WERI-Rb-1 (cell line): ENCODE results near the gene MTX1.
"Not testable (repeated sequence)": the region's sequence is repeated elsewhere in the genome, so short reads cannot be mapped to it uniquely, and the experiment has no call there.

ENCODE experiments used
- DNase-seq: peaks from one replicate; pipeline ENCODE4 v3.0.0-alpha.2; 2020
- H3K27ac ChIP-seq: fragments of 250-450 bp; sonication (Bioruptor Pico); 2 replicates; pipeline ENCODE4 v1.5.1; 2020; ENCODE audit warnings: mild to moderate bottlenecking, moderate library complexity
- H3K27me3 ChIP-seq: fragments of 250-450 bp; sonication (Bioruptor Pico); 2 replicates; pipeline ENCODE4 v1.5.1; 2021; ENCODE audit warnings: mild to moderate bottlenecking, low read depth, moderate library complexity; ENCODE audit not compliant: insufficient read depth, severe bottlenecking
- H3K36me3 ChIP-seq: fragments of 250-450 bp; sonication (Bioruptor Pico); 2 replicates; pipeline ENCODE4 v1.5.1; 2020; ENCODE audit warnings: mild to moderate bottlenecking, moderate library complexity
- H3K4me3 ChIP-seq: 2 replicates; pipeline ENCODE4 v1.5.1; 2011; ENCODE audit warnings: low read depth, mild to moderate bottlenecking, control low read depth, low read length
- H3K9me3 ChIP-seq: fragments of 250-450 bp; sonication (Bioruptor Pico); 2 replicates; pipeline ENCODE4 v1.5.1; 2021; ENCODE audit warnings: mild to moderate bottlenecking, moderate library complexity; ENCODE audit not compliant: severe bottlenecking
- CTCF ChIP-seq: IDR thresholded peaks from 2 replicates; pipeline ENCODE4 v1.5.1; 2011; ENCODE audit warnings: low read depth, mild to moderate bottlenecking, control low read depth, inconsistent platforms, low read length

MTX1 gene

GRCh38 chr1:155233502-155233901 lies 25.0 kb downstream of the MTX1 start:
- H3K27ac ChIP-seq, H3K4me3 ChIP-seq, DNase-seq, H3K9me3 ChIP-seq, H3K27me3 ChIP-seq: not testable (repeated sequence)
- H3K36me3 ChIP-seq = peaks cover 23% of the 10 kb centered on the region

DNA sequence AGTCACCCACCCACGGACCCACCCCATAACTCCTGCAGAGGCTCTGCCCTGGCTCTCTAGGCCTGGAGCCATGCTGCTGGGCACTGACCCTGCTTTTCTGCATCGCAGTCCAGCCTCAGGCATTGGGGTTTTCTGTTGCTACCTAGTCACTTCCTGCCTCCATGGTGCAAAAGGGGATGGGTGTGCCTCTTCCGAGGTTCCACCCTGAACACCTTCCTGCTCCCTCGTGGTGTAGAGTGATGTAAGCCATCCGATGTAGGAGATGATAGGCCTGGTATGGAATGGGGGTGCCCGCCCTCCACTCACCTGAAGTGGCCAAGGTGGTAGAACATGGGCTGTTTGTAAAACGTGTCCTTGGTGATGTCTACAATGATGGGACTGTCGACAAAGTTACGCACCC lies 26.9 kb downstream of the MTX1 start:
- H3K27me3 ChIP-seq, H3K4me3 ChIP-seq, H3K9me3 ChIP-seq, H3K27ac ChIP-seq, DNase-seq: not testable (repeated sequence)
- H3K36me3 ChIP-seq = peaks cover 28% of the 10 kb centered on the region

GRCh38 chr1:155236451-155236850 lies 28.0 kb downstream of the MTX1 start:
- H3K9me3 ChIP-seq = no peaks in the 10 kb centered on the region
- DNase-seq = no peak
- no peaks in the 10 kb centered on the region for H3K27me3 ChIP-seq
- H3K4me3 ChIP-seq = no peak overlapping the region
- peaks cover 28% of the 10 kb centered on the region for H3K36me3 ChIP-seq
- H3K27ac ChIP-seq = no peak overlapping the region
- TF ChIP-seq CTCF = no peak

GRCh38 chr1:155241069-155241679 lies 32.7 kb downstream of the MTX1 start:
- peak; percentile 91 for DNase-seq
- peaks cover 22% of the 10 kb centered on the region for H3K36me3 ChIP-seq
- peak overlapping the region; percentile 2 for H3K27ac ChIP-seq
- no peaks in the 10 kb centered on the region for H3K27me3 ChIP-seq
- peak overlapping the region; percentile 45 for H3K4me3 ChIP-seq
- H3K9me3 ChIP-seq = no peaks in the 10 kb centered on the region
- no peak for TF ChIP-seq CTCF

- Histone ChIP-seq H3K27me3 (no peaks in the 10 kb centered on the region), H3K9me3 (no peaks in the 10 kb centered on the region), H3K4me3 (no peak overlapping the region), H3K27ac (peak overlapping the region; percentile 2), H3K36me3 (peaks cover 22% of the 10 kb centered on the region)
- no peak for DNase-seq
- TF ChIP-seq CTCF = no peak
These were observed 33.4 kb downstream of the MTX1 start for GRCh38 chr1:155241841-155242264.

DNA sequence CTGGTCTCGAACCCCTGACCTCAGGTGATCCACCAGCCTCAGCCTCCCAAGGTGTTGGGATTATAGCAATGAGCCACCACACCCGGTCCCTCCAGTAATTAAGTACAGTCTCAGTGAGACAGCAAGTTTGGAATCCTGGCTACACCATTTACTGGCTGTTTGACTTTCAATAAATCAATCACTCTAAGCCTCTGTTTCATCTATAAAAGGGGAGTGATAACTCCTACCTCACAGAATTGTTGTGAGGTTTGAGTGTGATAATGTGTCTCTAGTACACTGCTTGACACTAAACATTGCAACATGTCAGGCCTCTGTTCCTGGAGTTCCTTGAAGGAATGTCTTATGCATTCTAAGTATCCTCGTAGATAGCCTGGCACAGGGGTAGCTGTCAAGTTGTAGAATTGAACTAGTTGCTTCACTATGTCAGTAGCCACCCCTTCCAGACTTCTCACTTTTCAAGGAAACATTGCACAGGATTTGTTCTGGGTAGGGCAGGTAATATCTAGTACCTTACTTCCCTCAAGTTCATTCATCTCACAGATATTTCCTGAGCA lies 34.4 kb downstream of the MTX1 start:
- H3K27ac ChIP-seq = no peak overlapping the region
- no peak for DNase-seq
- no peak overlapping the region for H3K4me3 ChIP-seq
- no peak for TF ChIP-seq CTCF
- H3K36me3 ChIP-seq = peaks cover 22% of the 10 kb centered on the region
- H3K9me3 ChIP-seq = no peaks in the 10 kb centered on the region
- no peaks in the 10 kb centered on the region for H3K27me3 ChIP-seq
